Measurements from ENCODE around the gene PRR5. TPM values are rescaled to one million over a fixed set of nuclear protein-coding genes. Genes with fewer than 3 reads are reported as not detected.

Gene PRR5
- total RNA-seq, 4 donors from 2014 or later, result 0.29 to 20.0 (median 10.8) TPM

GRCh38 chr22:44661070-44661469 is 40.9 kb upstream of the PRR5 start:
- TF ChIP-seq POLR2A (IDR thresholded peaks at IDR 0.05) (no peak), CTCF (IDR thresholded peaks at IDR 0.05) (no peak)
- Histone ChIP-seq H3K9me3 (no peaks in the 10 kb centered on the region), H3K4me3 (no peak overlapping the region), H3K27me3 (no peaks in the 10 kb centered on the region), H3K4me1 (no peaks in the 10 kb centered on the region), H3K36me3 (no peaks in the 10 kb centered on the region), H3K27ac (no peak overlapping the region)
- intact Hi-C loops (cut with DNase I; ENCODE audit: low total_unique reads), result no loop called here
- no peak for DNase-seq

GRCh38 chr22:44661659-44662569 is 40.1 kb upstream of the PRR5 start:
- Histone ChIP-seq H3K27me3 (no peaks in the 10 kb centered on the region), H3K4me1 (no peaks in the 10 kb centered on the region), H3K4me3 (no peak overlapping the region), H3K9me3 (no peaks in the 10 kb centered on the region), H3K27ac (no peak overlapping the region), H3K36me3 (no peaks in the 10 kb centered on the region)
- intact Hi-C loops (cut with DNase I; ENCODE audit: low total_unique reads), result no loop called here
- no peak for DNase-seq
- TF ChIP-seq POLR2A (IDR thresholded peaks at IDR 0.05) (no peak), CTCF (IDR thresholded peaks at IDR 0.05) (no peak)

GRCh38 chr22:44663256-44663999 is 38.6 kb upstream of the PRR5 start:
- Histone ChIP-seq H3K36me3 (no peaks in the 10 kb centered on the region), H3K9me3 (no peaks in the 10 kb centered on the region), H3K27ac (peak overlapping the region in 1 of 2 donors; percentile 34), H3K27me3 (no peaks in the 10 kb centered on the region), H3K4me1 (no peaks in the 10 kb centered on the region), H3K4me3 (no peak overlapping the region)
- TF ChIP-seq POLR2A (IDR thresholded peaks at IDR 0.05), result no peak
- TF ChIP-seq CTCF (IDR thresholded peaks at IDR 0.05), result no peak
- DNase-seq, result no peak
- intact Hi-C loops (cut with DNase I; ENCODE audit: low total_unique reads), result no loop called here

- Histone ChIP-seq H3K9me3 (no peaks in the 10 kb centered on the region), H3K36me3 (no peaks in the 10 kb centered on the region), H3K4me3 (no peak overlapping the region), H3K27me3 (no peaks in the 10 kb centered on the region), H3K27ac (peak overlapping the region in 1 of 2 donors; percentile 34), H3K4me1 (peaks cover 0 to 4% of the 10 kb centered on the region in 2 donors)
- DNase-seq, result peak in 1 of 2 donors; percentile 42
- intact Hi-C loops (cut with DNase I; ENCODE audit: low total_unique reads), result no loop called here
- TF ChIP-seq POLR2A (IDR thresholded peaks at IDR 0.05) (no peak), CTCF (IDR thresholded peaks at IDR 0.05) (no peak)
Observed at GRCh38 chr22:44664149-44664548, 37.9 kb upstream of the PRR5 start.

- H3K36me3 ChIP-seq, result no peaks in the 10 kb centered on the region
- H3K9me3 ChIP-seq, result no peaks in the 10 kb centered on the region
- intact Hi-C loops (cut with DNase I; ENCODE audit: low total_unique reads), result no loop called here
- TF ChIP-seq CTCF (IDR thresholded peaks at IDR 0.05), result no peak
- no peak for TF ChIP-seq POLR2A (IDR thresholded peaks at IDR 0.05)
- no peak for DNase-seq
- H3K27ac ChIP-seq, result no peak overlapping the region
- H3K4me1 ChIP-seq, result peaks cover 0 to 9% of the 10 kb centered on the region in 2 donors
- no peaks in the 10 kb centered on the region for H3K27me3 ChIP-seq
- no peak overlapping the region for H3K4me3 ChIP-seq
Observed at GRCh38 chr22:44665115-44665514, 36.9 kb upstream of the PRR5 start.
